K562 (cell line): ENCODE measurements around the gene CCDC183. TPM values are rescaled to one million over a fixed set of nuclear protein-coding genes. Genes with fewer than 3 reads are reported as not detected.

Source experiments
- BACH1 ChIP-seq: fragments of 200-800 bp; sonication (Bioruptor generic); IDR thresholded peaks from 2 replicates; pipeline ENCODE4 v1.6.1; 2016; ENCODE audit warnings: missing genetic modification characterization, missing compliant biosample characterization
- CGGBP1 ChIP-seq: fragments of 250-450 bp; sonication (Bioruptor Pico); IDR thresholded peaks from 2 replicates; pipeline ENCODE4 v1.9.0; 2021; ENCODE audit warnings: mild to moderate bottlenecking
- RBM34 ChIP-seq: fragments of 200-400 bp; formaldehyde crosslinking; IDR thresholded peaks from 2 replicates; pipeline ENCODE4 v1.6.1; 2018; ENCODE audit warnings: low read length, borderline replicate concordance; ENCODE audit not compliant: insufficient read depth
- ZKSCAN8 ChIP-seq: fragments of 200-800 bp; sonication (Bioruptor generic); IDR thresholded peaks from 2 replicates; pipeline ENCODE4 v1.6.1; 2016; ENCODE audit warnings: missing genetic modification characterization, missing compliant biosample characterization
- ZNF174 ChIP-seq: fragments of 250-450 bp; sonication (Bioruptor Pico); IDR thresholded peaks from 2 replicates; pipeline ENCODE4 v1.4.0; 2020; ENCODE audit warnings: mild to moderate bottlenecking
- ZNF668 ChIP-seq: fragments of 250-450 bp; sonication (Bioruptor Pico); IDR thresholded peaks from 2 replicates; pipeline ENCODE4 v1.8.0; 2022; ENCODE audit warnings: mild to moderate bottlenecking, inconsistent platforms
- polyA plus RNA-seq, 8 experiments: library from polyadenylated mRNA; depleted of rRNA in 4 of 8; stranded (reverse) in 5 of 8; unstranded in 3 of 8; fragments of >200 nt; fragmentation: Nextera tagmentation in 2 of 8; fragmentation: Illumina TruSeq in 1 of 8; extraction: Ambion mirVana in 2 of 8; extraction: Trizol in 1 of 8; gene quantifications; 2 replicates each; pipeline versions ENCODE4 v1.2.1 to v1.2.3, GENCODE V29; 2011 to 2014; ENCODE audit warnings: inconsistent platforms in 1 of 8, missing spikeins in 1 of 8
- total RNA-seq, 7 experiments: library from RNA; depleted of rRNA in 6 of 7; stranded (reverse); fragments of >200 nt in 6 of 7; fragmentation: Illumina TruSeq in 2 of 7; extraction: Trizol in 2 of 7; gene quantifications; 2 replicates each; pipeline versions ENCODE4 v1.2.1 to v1.2.3, GENCODE V29; 2011 to 2021; ENCODE audit warnings: low replicate concordance in 1 of 7
- TF ChIP-seq, protein P1 (sequence below): sonication (generic); formaldehyde crosslinking; IDR thresholded peaks from 2 replicates; pipeline ENCODE4 v1.8.0; 2023; ENCODE audit warnings: mild to moderate bottlenecking, missing genetic modification reagents
- TF ChIP-seq, protein P2 (sequence below): fragments of 250-450 bp; sonication (Bioruptor Pico); IDR thresholded peaks from 2 replicates; pipeline ENCODE4 v1.5.0; 2022; ENCODE audit warnings: mild to moderate bottlenecking

Gene CCDC183
- total and polyA plus RNA-seq, 9 of the 15 experiments (the other 6 are each of a cell fraction or from before 2014, with no cell fraction given): 0.21 to 0.60 (median 0.29) TPM; not detected in 4

GRCh38 chr9:136847088-136847825, 51.1 kb downstream of the CCDC183 start (continued):
- TF ChIP-seq, protein P1, sequence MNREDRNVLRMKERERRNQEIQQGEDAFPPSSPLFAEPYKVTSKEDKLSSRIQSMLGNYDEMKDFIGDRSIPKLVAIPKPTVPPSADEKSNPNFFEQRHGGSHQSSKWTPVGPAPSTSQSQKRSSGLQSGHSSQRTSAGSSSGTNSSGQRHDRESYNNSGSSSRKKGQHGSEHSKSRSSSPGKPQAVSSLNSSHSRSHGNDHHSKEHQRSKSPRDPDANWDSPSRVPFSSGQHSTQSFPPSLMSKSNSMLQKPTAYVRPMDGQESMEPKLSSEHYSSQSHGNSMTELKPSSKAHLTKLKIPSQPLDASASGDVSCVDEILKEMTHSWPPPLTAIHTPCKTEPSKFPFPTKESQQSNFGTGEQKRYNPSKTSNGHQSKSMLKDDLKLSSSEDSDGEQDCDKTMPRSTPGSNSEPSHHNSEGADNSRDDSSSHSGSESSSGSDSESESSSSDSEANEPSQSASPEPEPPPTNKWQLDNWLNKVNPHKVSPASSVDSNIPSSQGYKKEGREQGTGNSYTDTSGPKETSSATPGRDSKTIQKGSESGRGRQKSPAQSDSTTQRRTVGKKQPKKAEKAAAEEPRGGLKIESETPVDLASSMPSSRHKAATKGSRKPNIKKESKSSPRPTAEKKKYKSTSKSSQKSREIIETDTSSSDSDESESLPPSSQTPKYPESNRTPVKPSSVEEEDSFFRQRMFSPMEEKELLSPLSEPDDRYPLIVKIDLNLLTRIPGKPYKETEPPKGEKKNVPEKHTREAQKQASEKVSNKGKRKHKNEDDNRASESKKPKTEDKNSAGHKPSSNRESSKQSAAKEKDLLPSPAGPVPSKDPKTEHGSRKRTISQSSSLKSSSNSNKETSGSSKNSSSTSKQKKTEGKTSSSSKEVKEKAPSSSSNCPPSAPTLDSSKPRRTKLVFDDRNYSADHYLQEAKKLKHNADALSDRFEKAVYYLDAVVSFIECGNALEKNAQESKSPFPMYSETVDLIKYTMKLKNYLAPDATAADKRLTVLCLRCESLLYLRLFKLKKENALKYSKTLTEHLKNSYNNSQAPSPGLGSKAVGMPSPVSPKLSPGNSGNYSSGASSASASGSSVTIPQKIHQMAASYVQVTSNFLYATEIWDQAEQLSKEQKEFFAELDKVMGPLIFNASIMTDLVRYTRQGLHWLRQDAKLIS: 0 out of 2 replicates have a peak, but pooled peaks have one; percentile 57
- TF ChIP-seq RBM34: no peak
- TF ChIP-seq CGGBP1 (CRISPR knock-in tag): no peak
- TF ChIP-seq BACH1: no peak
- TF ChIP-seq, protein P2, sequence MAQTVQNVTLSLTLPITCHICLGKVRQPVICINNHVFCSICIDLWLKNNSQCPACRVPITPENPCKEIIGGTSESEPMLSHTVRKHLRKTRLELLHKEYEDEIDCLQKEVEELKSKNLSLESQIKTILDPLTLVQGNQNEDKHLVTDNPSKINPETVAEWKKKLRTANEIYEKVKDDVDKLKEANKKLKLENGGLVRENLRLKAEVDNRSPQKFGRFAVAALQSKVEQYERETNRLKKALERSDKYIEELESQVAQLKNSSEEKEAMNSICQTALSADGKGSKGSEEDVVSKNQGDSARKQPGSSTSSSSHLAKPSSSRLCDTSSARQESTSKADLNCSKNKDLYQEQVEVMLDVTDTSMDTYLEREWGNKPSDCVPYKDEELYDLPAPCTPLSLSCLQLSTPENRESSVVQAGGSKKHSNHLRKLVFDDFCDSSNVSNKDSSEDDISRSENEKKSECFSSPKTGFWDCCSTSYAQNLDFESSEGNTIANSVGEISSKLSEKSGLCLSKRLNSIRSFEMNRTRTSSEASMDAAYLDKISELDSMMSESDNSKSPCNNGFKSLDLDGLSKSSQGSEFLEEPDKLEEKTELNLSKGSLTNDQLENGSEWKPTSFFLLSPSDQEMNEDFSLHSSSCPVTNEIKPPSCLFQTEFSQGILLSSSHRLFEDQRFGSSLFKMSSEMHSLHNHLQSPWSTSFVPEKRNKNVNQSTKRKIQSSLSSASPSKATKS: no peak
- no peak for TF ChIP-seq ZNF668 (CRISPR knock-in tag)
- no peak for TF ChIP-seq ZKSCAN8 (CRISPR knock-in tag)
- TF ChIP-seq ZNF174 (CRISPR knock-in tag): no peak
